ENCODE measurements around the gene TRIM33. TPM values are rescaled to one million over a fixed set of nuclear protein-coding genes. Genes with fewer than 3 reads are reported as not detected.

TRIM33 gene
- polyA plus RNA-seq, 12 donors = 17.4 to 98.9 (median 24.7) TPM

GRCh38 chr1:114352797-114353196 lies 158.2 kb downstream of the TRIM33 start:
- no peak for DNase-seq

DNA sequence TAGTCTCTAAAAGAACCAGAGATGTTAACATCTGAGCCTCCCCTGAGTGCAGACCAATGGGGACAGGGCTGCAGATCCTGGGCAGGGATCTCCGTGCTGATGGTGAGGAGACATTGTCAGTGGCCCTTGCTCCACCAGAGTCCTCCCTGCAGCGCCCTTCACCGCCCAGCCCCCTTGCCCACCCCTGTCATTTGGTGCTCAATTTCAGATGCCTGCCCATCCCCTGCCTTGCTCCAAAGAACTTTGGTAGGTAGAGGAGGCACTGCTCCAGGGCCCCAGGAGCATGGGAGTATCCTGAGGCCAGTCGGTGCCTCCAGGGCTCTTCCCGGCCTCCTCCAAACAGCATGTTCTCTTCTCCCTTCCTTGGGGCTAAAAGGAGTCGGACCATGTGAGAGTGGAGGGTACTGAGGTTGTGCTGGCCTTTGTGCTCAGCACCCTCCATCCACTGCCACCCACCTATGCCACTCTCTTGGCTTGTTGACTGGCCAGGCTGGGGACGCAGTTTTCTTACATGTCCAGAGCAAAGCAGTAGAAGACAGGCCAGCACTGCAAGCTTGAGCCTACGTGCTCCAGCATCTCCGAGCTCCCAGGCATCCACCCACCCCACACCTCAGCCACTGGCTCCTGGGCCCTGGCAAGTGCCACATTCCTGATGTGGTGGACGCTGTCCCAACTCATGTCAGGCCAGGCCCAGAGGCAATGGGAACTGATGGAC lies 160.1 kb downstream of the TRIM33 start:
- DNase-seq = no peak

- DNase-seq = no peak
Observed at GRCh38 chr1:114349891-114350605, 161.0 kb downstream of the TRIM33 start.

DNA sequence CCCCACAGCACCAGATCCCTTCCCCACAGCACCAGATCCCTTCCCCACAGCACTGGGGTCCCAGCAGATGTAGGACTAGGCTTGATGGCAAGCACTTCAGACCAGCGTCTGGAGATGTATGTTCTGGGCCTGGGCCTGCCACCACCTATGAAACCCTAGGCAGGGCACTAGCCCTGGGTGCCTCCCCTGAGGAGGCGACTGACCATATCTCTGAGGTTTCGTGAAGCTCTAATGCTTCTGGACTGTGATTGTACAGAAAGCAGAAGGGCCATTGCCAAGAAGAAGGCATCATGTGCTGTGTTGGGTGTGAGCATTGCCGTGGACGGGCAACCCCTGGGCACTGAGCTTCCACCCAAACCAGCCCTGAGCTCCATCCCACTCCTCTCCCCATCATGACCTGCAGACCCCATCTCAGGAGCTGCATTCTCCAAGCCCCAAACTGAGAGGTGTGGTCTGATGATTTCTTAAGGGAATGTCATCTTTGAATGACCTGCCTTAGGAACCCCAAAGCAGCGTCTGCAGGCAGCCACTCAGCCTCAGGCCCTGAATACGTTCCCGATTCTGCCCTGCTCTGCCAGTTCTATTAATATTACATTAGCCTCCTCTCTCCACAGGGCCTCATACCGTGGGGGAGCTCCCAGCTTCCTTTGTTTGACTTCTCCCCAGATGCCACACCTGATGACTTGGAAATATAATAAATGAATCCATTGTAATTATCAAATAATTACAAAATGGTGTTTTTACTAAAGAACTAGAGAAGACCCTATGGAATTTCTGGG lies 163.4 kb downstream of the TRIM33 start:
- DNase-seq = no peak

- DNase-seq = peak; percentile 98
Observed at GRCh38 chr1:114346480-114347029, 164.4 kb downstream of the TRIM33 start.

DNA sequence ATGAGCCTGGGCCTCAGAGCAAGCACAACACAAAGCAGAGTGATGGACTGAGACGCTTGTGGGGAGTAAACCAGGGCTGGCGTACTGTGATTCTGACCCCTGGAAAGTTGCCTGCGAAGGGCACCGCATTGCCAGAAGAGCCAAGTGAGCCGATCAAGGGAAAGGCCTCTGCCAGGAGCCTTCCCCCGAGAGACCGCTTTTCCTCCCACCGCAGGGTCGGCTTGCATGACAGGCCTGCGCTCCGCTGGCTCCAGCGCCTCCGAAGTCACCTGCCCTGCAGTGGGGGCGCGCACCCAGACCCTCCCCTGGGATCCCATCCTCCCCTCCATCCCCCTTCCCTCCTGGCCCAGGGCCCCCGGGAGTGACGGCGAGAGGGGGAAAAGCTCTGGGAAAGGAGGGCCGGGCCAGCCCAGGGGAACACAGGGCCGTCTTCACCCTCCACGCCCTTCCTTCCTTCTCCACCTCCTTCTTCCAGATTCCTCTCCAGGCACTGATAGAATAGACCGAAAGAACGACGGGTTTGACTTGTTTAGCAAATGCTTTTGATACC lies 165.0 kb downstream of the TRIM33 start:
- DNase-seq = peak; percentile 29

DNA sequence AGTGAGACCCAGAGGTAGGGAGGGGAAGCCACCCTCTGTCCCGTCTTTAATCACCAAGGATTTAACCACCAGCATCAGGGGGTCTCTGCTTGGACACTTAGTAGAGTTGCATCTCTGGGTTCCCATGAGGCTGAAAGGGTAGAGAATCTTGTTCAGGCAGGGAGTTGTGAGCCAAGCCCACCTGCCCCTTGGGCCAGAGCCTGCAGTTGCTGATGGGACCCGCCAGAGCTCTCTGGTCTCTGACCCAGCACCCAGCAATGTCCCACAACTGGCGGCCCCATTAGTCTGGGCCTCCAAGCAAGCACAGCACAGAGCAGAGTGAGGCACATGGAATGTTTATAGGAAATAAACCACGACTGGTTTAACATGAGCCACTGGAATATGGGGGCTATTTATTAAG lies 166.3 kb downstream of the TRIM33 start:
- no peak for DNase-seq

Other genes with a start within 250 kb of the TRIM33 start
- 10 to 100 TPM in 11 of 12 donors, not detected in 1; 18.4 to 41.8 (median 28.8) TPM for gene BCAS2, start 70.4 kb upstream of the TRIM33 start, polyA plus RNA-seq (ENCODE audit: insufficient read length in 12 of 12)
- gene DENND2C, start 158.8 kb upstream of the TRIM33 start, polyA plus RNA-seq (ENCODE audit: insufficient read length in 12 of 12) = 10 to 100 TPM in 5 of 12 donors, 1 to 10 TPM in 6, not detected in 1; 3.8 to 14.0 (median 8.3) TPM
- 100 to 1,000 TPM in 6 of 12 donors, 10 to 100 TPM in 5, not detected in 1; 28.6 to 217 (median 114) TPM for gene AMPD1, start 184.3 kb upstream of the TRIM33 start, polyA plus RNA-seq (ENCODE audit: insufficient read length in 12 of 12)
- gene NRAS, start 205.6 kb upstream of the TRIM33 start, polyA plus RNA-seq (ENCODE audit: insufficient read length in 12 of 12) = 10 to 100 TPM in 11 of 12 donors, not detected in 1; 48.6 to 64.6 (median 60.4) TPM
- 100 to 1,000 TPM; 211 to 622 (median 473) TPM for gene CSDE1, start 246.8 kb upstream of the TRIM33 start, polyA plus RNA-seq (ENCODE audit: insufficient read length in 12 of 12)

Measured in muscle of arm (tissue), 12 donors.